ENCODE data around the gene SLC12A8.

SLC12A8 gene

GRCh38 chr3:125156456-125156855 lies 56.1 kb downstream of the SLC12A8 start:
- no peak for DNase-seq (ENCODE audit: low read depth)
- H3K4me3 ChIP-seq (ENCODE audit: low read length), result no peak overlapping the region
- no peak for TF ChIP-seq CTCF (conservative IDR thresholded peaks at IDR 0.05; ENCODE audit: low read depth, low read length)

- H3K4me3 ChIP-seq (ENCODE audit: low read length), result no peak overlapping the region
- no peak for TF ChIP-seq CTCF (conservative IDR thresholded peaks at IDR 0.05; ENCODE audit: low read depth, low read length)
- DNase-seq (ENCODE audit: low read depth), result no peak
Observed at GRCh38 chr3:125154800-125155269, 57.7 kb downstream of the SLC12A8 start.

DNA sequence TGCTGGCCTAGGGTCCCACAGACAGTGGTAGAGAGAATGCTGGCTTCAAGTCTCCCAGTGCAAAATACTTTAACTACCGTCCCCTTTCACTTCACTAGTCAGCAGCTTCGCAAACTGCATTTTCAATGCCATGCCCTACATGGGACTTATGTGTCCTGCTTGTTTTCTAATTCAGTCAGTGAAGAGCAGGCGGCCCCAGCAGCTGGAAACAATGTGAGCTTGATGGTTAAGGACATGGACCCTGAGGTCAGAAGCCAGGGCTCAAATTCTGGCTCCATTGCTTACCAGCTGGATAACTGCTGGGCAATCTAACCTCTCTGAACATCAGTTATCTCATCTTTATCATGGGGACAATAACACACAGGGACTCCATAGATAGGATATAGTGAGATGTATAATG lies 58.4 kb downstream of the SLC12A8 start:
- TF ChIP-seq CTCF (conservative IDR thresholded peaks at IDR 0.05; ENCODE audit: low read depth, low read length), result no peak
- H3K4me3 ChIP-seq (ENCODE audit: low read length), result no peak overlapping the region
- no peak for DNase-seq (ENCODE audit: low read depth)

- TF ChIP-seq CTCF (conservative IDR thresholded peaks at IDR 0.05; ENCODE audit: low read depth, low read length), result no peak
Observed at GRCh38 chr3:125152951-125153350, 59.6 kb downstream of the SLC12A8 start.

GRCh38 chr3:125151916-125152315 lies 60.6 kb downstream of the SLC12A8 start:
- DNase-seq (ENCODE audit: low read depth), result no peak
- H3K4me3 ChIP-seq (ENCODE audit: low read length), result no peak overlapping the region
- no peak for TF ChIP-seq CTCF (conservative IDR thresholded peaks at IDR 0.05; ENCODE audit: low read depth, low read length)

More at GRCh38 chr3:125152951-125153350, 59.6 kb downstream of the SLC12A8 start:
- no peak for DNase-seq (ENCODE audit: low read depth)
- H3K4me3 ChIP-seq (ENCODE audit: low read length), result no peak overlapping the region

- DNase-seq (ENCODE audit: low read depth), result no peak
- H3K4me3 ChIP-seq (ENCODE audit: low read length), result no peak overlapping the region
- TF ChIP-seq CTCF (conservative IDR thresholded peaks at IDR 0.05; ENCODE audit: low read depth, low read length), result no peak
Observed at GRCh38 chr3:125151442-125151817, 61.1 kb downstream of the SLC12A8 start.

DNA sequence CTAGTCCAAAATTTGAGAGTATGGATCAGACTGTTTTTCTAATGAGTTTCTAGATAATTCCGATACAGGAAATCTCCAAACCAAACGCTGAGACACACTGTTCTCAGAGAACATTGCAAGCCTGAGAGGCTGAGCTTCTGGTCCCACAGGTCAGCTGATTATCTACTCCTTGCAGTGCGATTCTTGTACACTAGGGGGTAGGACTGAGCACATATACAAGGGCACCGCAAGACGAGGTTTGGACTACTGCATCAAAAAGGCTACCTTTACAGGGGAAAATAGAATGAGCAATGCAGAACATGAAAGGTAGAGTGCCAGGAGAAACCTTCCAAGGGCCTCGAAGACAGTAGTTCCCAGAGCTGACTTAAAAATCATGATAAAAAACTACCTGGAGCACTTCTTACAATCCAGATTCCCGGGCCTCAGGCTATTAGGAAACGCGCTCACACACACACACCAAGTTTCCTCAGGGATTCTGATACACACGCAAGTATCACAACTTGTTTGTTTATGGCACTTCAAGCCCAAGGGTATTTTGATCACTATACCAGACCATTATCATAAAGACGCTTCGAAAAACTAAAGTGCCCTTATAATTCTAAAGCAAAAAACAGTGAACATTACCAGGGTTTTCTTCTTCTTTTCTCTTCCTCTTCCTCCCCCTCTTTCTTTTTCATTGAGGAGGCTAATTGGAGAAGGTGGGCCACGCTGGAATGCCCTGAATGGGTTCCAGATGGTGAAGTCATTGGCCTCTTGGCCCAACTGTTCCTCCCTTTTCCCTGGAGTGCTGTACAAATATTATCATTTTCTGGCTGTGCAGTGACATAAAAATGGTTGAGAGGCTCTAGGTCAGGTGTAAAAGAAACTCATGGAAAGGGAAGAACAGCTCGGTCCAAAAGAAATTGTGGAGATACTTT lies 61.8 kb downstream of the SLC12A8 start:
- no peak for DNase-seq (ENCODE audit: low read depth)
- TF ChIP-seq CTCF (conservative IDR thresholded peaks at IDR 0.05; ENCODE audit: low read depth, low read length), result peak; percentile 54

More for the DNA sequence above, 61.8 kb downstream of the SLC12A8 start:
- H3K4me3 ChIP-seq (ENCODE audit: low read length), result no peak overlapping the region
